Pulmonary artery endothelial cell (primary cell): Measurements from ENCODE around the gene IMMT. TPM values are rescaled to one million over a fixed set of nuclear protein-coding genes. Genes with fewer than 3 reads are reported as not detected.
"Not testable (repeated sequence)": the region's sequence is repeated elsewhere in the genome, so short reads cannot be mapped to it uniquely, and the experiment has no call there.

ENCODE experiments used
- DNase-seq: peaks from one replicate; pipeline ENCODE4 v3.0.0-alpha.2; 2011; ENCODE audit warnings: low read depth, low spot score
- total RNA-seq: library from RNA; depleted of rRNA; stranded (reverse); fragments of >200 nt; gene quantifications from 2 replicates; pipeline ENCODE4 v1.2.3, GENCODE V29; 2014

IMMT gene
- 67.0 and 68.9 TPM in 2 replicates for total RNA-seq

- peak; percentile 89 for DNase-seq
These were observed at the start of gene IMMT for GRCh38 chr2:86195055-86195807. Gene IMMT (minus strand): TSS chr2:86195462. CDS start chr2:86195382, 80 bp downstream.

- not testable (repeated sequence) for DNase-seq
These were observed 49.5 kb upstream of the IMMT start for GRCh38 chr2:86244781-86245180.

- no peak for DNase-seq
These were observed 48.9 kb upstream of the IMMT start for GRCh38 chr2:86243950-86244733.

- DNase-seq, result no peak
These were observed 48.0 kb upstream of the IMMT start for GRCh38 chr2:86243272-86243671.

- no peak for DNase-seq
These were observed 46.3 kb upstream of the IMMT start for GRCh38 chr2:86241611-86242010.

GRCh38 chr2:86240251-86240650 is 45.0 kb upstream of the IMMT start:
- no peak for DNase-seq

GRCh38 chr2:86239745-86240144 is 44.5 kb upstream of the IMMT start:
- DNase-seq, result no peak

- no peak for DNase-seq
These were observed 44.1 kb upstream of the IMMT start for GRCh38 chr2:86239326-86239725.

- DNase-seq, result no peak
These were observed 43.1 kb upstream of the IMMT start for GRCh38 chr2:86238354-86238753.

- DNase-seq, result no peak
These were observed 41.9 kb upstream of the IMMT start for GRCh38 chr2:86237172-86237571.

- no peak for DNase-seq
These were observed 40.1 kb upstream of the IMMT start for GRCh38 chr2:86235196-86235980.

- no peak for DNase-seq
These were observed 39.4 kb upstream of the IMMT start for GRCh38 chr2:86234563-86235131.

- no peak for DNase-seq
These were observed 38.2 kb upstream of the IMMT start for GRCh38 chr2:86233436-86233835.

- no peak for DNase-seq
These were observed 37.6 kb upstream of the IMMT start for GRCh38 chr2:86232910-86233309.

- DNase-seq, result no peak
These were observed 37.1 kb upstream of the IMMT start for GRCh38 chr2:86232373-86232784.

GRCh38 chr2:86231680-86232372 is 36.6 kb upstream of the IMMT start:
- DNase-seq, result no peak

GRCh38 chr2:86230961-86231360 is 35.7 kb upstream of the IMMT start:
- DNase-seq, result no peak

- DNase-seq, result no peak
These were observed 34.0 kb upstream of the IMMT start for GRCh38 chr2:86229221-86229620.

GRCh38 chr2:86228574-86228973 is 33.3 kb upstream of the IMMT start:
- DNase-seq, result not testable (repeated sequence)

GRCh38 chr2:86227685-86228084 is 32.4 kb upstream of the IMMT start:
- DNase-seq, result no peak
